HG03135 (cell line): ENCODE results near the gene SKIC2.
"Not testable (repeated sequence)": the region's sequence is repeated elsewhere in the genome, so short reads cannot be mapped to it uniquely, and the experiment has no call there.

Source experiments
- ATAC-seq: cut with Tn5 transposase; IDR thresholded peaks from one replicate; pipeline ENCODE4 v1.9.1; 2021; ENCODE audit warnings: mild to moderate bottlenecking, moderate library complexity; ENCODE audit not compliant: unreplicated experiment

Gene SKIC2

GRCh38 chr6:31958741-31959739 lies at the start of gene SKIC2, which contains the start of gene NELFE:
TSS of gene SKIC2 (plus strand) at chr6:31959175. CDS start at chr6:31959193, 18 bp downstream.
TSS of gene NELFE (minus strand) at chr6:31958971. CDS start at chr6:31958446, 525 bp downstream.
- peak; percentile 94 for ATAC-seq

- ATAC-seq: not testable (repeated sequence)
Observed at GRCh38 chr6:31909298-31909697, 49.7 kb upstream of the SKIC2 start.

- no peak for ATAC-seq
Observed at GRCh38 chr6:31911826-31912585, 47.0 kb upstream of the SKIC2 start.

- ATAC-seq: no peak
Observed at GRCh38 chr6:31915351-31915750, 43.6 kb upstream of the SKIC2 start.

GRCh38 chr6:31915756-31916155 lies 43.2 kb upstream of the SKIC2 start:
- ATAC-seq: no peak

GRCh38 chr6:31918069-31918720 lies 40.8 kb upstream of the SKIC2 start:
- no peak for ATAC-seq

- no peak for ATAC-seq
Observed at GRCh38 chr6:31919624-31920303, 39.2 kb upstream of the SKIC2 start.

GRCh38 chr6:31920811-31921210 lies 38.2 kb upstream of the SKIC2 start:
- no peak for ATAC-seq

GRCh38 chr6:31922942-31923341 lies 36.0 kb upstream of the SKIC2 start:
- ATAC-seq: no peak

- no peak for ATAC-seq
Observed at GRCh38 chr6:31927242-31927862, 31.6 kb upstream of the SKIC2 start, which contains the start of gene C2. TSS of gene C2 (plus strand) at chr6:31927717. CDS start at chr6:31927753, 36 bp downstream.

- no peak for ATAC-seq
Observed at GRCh38 chr6:31927863-31928671, 30.9 kb upstream of the SKIC2 start.

- no peak for ATAC-seq
Observed at GRCh38 chr6:31928672-31928939, 30.4 kb upstream of the SKIC2 start.

GRCh38 chr6:31930962-31931361 lies 28.0 kb upstream of the SKIC2 start:
- ATAC-seq: no peak

GRCh38 chr6:31932137-31932536 lies 26.8 kb upstream of the SKIC2 start:
- ATAC-seq: not testable (repeated sequence)

- ATAC-seq: no peak
Observed at GRCh38 chr6:31933537-31933936, 25.4 kb upstream of the SKIC2 start.

- ATAC-seq: no peak
Observed at GRCh38 chr6:31935021-31935420, 24.0 kb upstream of the SKIC2 start.

GRCh38 chr6:31935823-31936222 lies 23.2 kb upstream of the SKIC2 start:
- no peak for ATAC-seq

GRCh38 chr6:31940256-31940664 lies 18.7 kb upstream of the SKIC2 start:
- ATAC-seq: no peak

- ATAC-seq: no peak
Observed at GRCh38 chr6:31943742-31944141, 15.2 kb upstream of the SKIC2 start.
